Astrocyte (in vitro differentiated cells and primary cell): ENCODE data around the gene RPUSD1.

ENCODE experiments used
- CTCF ChIP-seq: IDR thresholded peaks from 2 replicates; pipeline ENCODE4 v1.5.1; 2011; ENCODE audit warnings: low read depth, mild to moderate bottlenecking, inconsistent platforms, low read length, moderate library complexity; ENCODE audit not compliant: insufficient read depth
- EZH2 ChIP-seq: IDR thresholded peaks from 2 replicates; pipeline ENCODE4 v1.6.1; 2012; ENCODE audit warnings: mild to moderate bottlenecking, low read length, inconsistent platforms; ENCODE audit not compliant: insufficient read depth

GRCh38 chr16:779561-779960 is 8.6 kb downstream of the RPUSD1 start:
- TF ChIP-seq CTCF (no peak), EZH2 (no peak)
